SHP77 treated with DMSO at 0.1 percent for 48 hours (cell line): ENCODE data around the gene PDE4D.

ENCODE experiments used
- DNase-seq: peaks from one replicate; lab custom pipeline; 2025; lab: John Stamatoyannopoulos, UW

The PDE4D gene

GRCh38 chr5:59287361-59287760 is 606.2 kb downstream of the PDE4D start:
- no peak for DNase-seq

- no peak for DNase-seq
These were observed 607.0 kb downstream of the PDE4D start for GRCh38 chr5:59286510-59286909.

- DNase-seq: no peak
These were observed 608.1 kb downstream of the PDE4D start for GRCh38 chr5:59285300-59286016.

- no peak for DNase-seq
These were observed 610.8 kb downstream of the PDE4D start for GRCh38 chr5:59282726-59283125.

GRCh38 chr5:59279979-59280378 is 613.5 kb downstream of the PDE4D start:
- DNase-seq: no peak

- no peak for DNase-seq
These were observed 616.6 kb downstream of the PDE4D start for GRCh38 chr5:59276917-59277372.

- DNase-seq: no peak
These were observed 617.2 kb downstream of the PDE4D start for GRCh38 chr5:59276325-59276675.

- no peak for DNase-seq
These were observed 617.8 kb downstream of the PDE4D start for GRCh38 chr5:59275510-59276324.

GRCh38 chr5:59275170-59275509 is 618.4 kb downstream of the PDE4D start:
- DNase-seq: no peak

GRCh38 chr5:59274106-59274636 is 619.4 kb downstream of the PDE4D start:
- no peak for DNase-seq

GRCh38 chr5:59272809-59273427 is 620.6 kb downstream of the PDE4D start:
- no peak for DNase-seq

- DNase-seq: no peak
These were observed 624.6 kb downstream of the PDE4D start for GRCh38 chr5:59268756-59269415.

- DNase-seq: no peak
These were observed 626.5 kb downstream of the PDE4D start for GRCh38 chr5:59267033-59267432.

GRCh38 chr5:59266410-59266809 is 627.1 kb downstream of the PDE4D start:
- no peak for DNase-seq

GRCh38 chr5:59264639-59265245 is 628.8 kb downstream of the PDE4D start:
- no peak for DNase-seq

GRCh38 chr5:59264013-59264412 is 629.5 kb downstream of the PDE4D start:
- DNase-seq: no peak

GRCh38 chr5:59261969-59262368 is 631.6 kb downstream of the PDE4D start:
- no peak for DNase-seq

GRCh38 chr5:59260973-59261372 is 632.6 kb downstream of the PDE4D start:
- no peak for DNase-seq

- DNase-seq: no peak
These were observed 633.3 kb downstream of the PDE4D start for GRCh38 chr5:59260200-59260599.

- no peak for DNase-seq
These were observed 634.3 kb downstream of the PDE4D start for GRCh38 chr5:59259237-59259636.

GRCh38 chr5:59257488-59258400 is 635.8 kb downstream of the PDE4D start:
- DNase-seq: no peak
